ENCODE measurements around the gene XIST. TPM values are rescaled to one million over a fixed set of nuclear protein-coding genes. Genes with fewer than 3 reads are reported as not detected.
"Not testable (repeated sequence)": the region's sequence is repeated elsewhere in the genome, so short reads cannot be mapped to it uniquely, and the experiment has no call there.

The XIST gene
- total RNA-seq, 4 donors from 2014 or later, result 0.19 to 99.0 (median 47.2) TPM; not detected in 1

DNA sequence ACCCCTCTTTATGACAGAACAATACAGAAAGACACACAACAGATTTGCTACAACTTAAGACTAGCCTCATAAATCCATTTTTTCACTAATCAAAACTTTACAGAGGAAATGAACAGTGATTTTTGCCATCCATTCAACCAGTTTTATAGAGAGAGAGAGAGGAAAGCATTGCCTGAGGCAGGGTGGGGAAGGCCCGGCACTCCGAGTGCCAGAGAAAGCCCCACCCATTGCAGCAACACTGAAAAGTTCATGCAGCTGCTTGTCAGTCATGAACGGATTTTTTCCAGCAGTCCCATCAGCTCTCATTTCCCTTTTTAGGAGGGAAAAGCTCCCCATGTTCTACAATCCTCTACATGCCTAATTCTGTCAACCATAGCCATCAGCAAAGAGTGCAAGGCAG, 52.6 kb downstream of the XIST start:
- H3K36me3 ChIP-seq, result no peaks in the 10 kb centered on the region
- H3K9me3 ChIP-seq, result no peaks in the 10 kb centered on the region
- WGBS, 2 donors, result 14 to 34% methylated on average over 1 to 3 of the region's 3 CpGs
- no peak overlapping the region for H3K4me3 ChIP-seq
- no peaks in the 10 kb centered on the region for H3K27me3 ChIP-seq
- no peak for TF ChIP-seq POLR2A (IDR thresholded peaks at IDR 0.05)
- TF ChIP-seq, protein P1, sequence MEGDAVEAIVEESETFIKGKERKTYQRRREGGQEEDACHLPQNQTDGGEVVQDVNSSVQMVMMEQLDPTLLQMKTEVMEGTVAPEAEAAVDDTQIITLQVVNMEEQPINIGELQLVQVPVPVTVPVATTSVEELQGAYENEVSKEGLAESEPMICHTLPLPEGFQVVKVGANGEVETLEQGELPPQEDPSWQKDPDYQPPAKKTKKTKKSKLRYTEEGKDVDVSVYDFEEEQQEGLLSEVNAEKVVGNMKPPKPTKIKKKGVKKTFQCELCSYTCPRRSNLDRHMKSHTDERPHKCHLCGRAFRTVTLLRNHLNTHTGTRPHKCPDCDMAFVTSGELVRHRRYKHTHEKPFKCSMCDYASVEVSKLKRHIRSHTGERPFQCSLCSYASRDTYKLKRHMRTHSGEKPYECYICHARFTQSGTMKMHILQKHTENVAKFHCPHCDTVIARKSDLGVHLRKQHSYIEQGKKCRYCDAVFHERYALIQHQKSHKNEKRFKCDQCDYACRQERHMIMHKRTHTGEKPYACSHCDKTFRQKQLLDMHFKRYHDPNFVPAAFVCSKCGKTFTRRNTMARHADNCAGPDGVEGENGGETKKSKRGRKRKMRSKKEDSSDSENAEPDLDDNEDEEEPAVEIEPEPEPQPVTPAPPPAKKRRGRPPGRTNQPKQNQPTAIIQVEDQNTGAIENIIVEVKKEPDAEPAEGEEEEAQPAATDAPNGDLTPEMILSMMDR (IDR thresholded peaks at IDR 0.05), result no peak
- no peak overlapping the region for H3K27ac ChIP-seq
- no peak for DNase-seq
- intact Hi-C loops (cut with DNase I), result no loop called here
- H3K4me1 ChIP-seq, result no peaks in the 10 kb centered on the region

DNA sequence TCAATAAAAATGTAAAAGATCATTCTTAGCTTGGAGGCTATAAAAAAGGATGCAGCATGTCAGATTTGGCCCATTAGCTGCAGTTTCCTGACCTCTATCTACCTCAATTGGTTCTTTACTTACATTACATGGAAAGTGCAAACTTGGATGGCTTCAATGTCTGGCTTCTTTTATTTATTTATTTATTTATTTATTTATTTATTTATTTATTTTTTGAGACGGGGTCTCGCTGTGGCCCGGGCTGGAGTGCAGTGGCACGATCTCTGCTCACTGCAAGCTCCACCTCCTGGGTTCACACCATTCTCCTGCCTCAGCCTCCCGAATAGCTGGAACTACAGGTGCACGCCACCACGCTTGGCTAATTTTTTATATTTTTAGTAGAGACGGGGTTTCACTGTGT, 60.0 kb downstream of the XIST start:
- H3K9me3 ChIP-seq; H3K4me1 ChIP-seq; H3K4me3 ChIP-seq; intact Hi-C loops (cut with DNase I); H3K36me3 ChIP-seq; H3K27ac ChIP-seq; H3K27me3 ChIP-seq; DNase-seq: not testable (repeated sequence)
- 90 to 93% methylated on average over 8 of the region's 8 CpGs for WGBS, 2 donors

DNA sequence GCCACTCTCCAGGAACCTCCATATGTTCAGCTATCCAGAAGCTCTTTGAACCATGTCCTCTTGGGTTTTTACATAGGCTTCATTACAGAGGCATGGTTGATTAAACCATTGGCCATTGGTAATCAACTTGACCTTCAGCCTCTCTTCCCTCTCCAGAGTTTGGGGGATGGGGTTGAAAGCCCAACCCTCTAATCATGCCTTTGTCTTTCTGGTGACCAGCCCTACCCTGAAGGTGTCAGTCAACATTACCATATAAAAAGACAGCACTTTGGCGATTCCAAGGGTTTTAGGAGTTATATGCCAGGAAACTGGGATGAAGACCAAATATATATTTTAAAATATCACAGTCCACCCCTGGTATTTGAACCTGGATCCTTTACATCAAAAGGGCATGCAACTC, 67.0 kb downstream of the XIST start:
- Histone ChIP-seq H3K36me3 (no peaks in the 10 kb centered on the region), H3K9me3 (no peaks in the 10 kb centered on the region), H3K4me1 (no peaks in the 10 kb centered on the region), H3K27me3 (no peaks in the 10 kb centered on the region), H3K27ac (no peak overlapping the region), H3K4me3 (no peak overlapping the region)
- intact Hi-C loops (cut with DNase I), result no loop called here
- no peak for TF ChIP-seq POLR2A (IDR thresholded peaks at IDR 0.05)
- TF ChIP-seq, protein P1 (IDR thresholded peaks at IDR 0.05), result no peak
- WGBS, 2 donors, result 14% methylated on average over 1 of the region's 1 CpG
- DNase-seq, result no peak

Small RNAs within 50 kb of the gene (small RNA-seq; reads per million reads assigned to genes)
- gene RF01880, result 0 reads per million in 4 donors

Measured in esophagus squamous epithelium (tissue), 5 donors.